Liver (tissue), 9 donors: Measurements from ENCODE around the gene TMEM163. TPM values are rescaled to one million over a fixed set of nuclear protein-coding genes. Genes with fewer than 3 reads are reported as not detected.

ENCODE experiments used
- DNase-seq: peaks from one replicate; pipeline ENCODE4 v3.0.0-alpha.2; 2017; ENCODE audit warnings: low spot score
- H3K27ac ChIP-seq, 2 donors: one replicate each; pipeline ENCODE4 v1.7.0; 2013; ENCODE audit warnings: inconsistent platforms in 2 of 2, low read length in 2 of 2, control low read depth in 1 of 2, low read depth in 1 of 2, mild to moderate bottlenecking in 1 of 2
- H3K27me3 ChIP-seq, 4 donors: one replicate each; pipeline versions ENCODE4 v1.6.1 to v1.7.0; 2013; ENCODE audit warnings: low read length in 3 of 4, inconsistent platforms in 1 of 4, mild to moderate bottlenecking in 1 of 4, moderate library complexity in 1 of 4; ENCODE audit not compliant: control insufficient read depth in 4 of 4, insufficient read depth in 4 of 4
- H3K36me3 ChIP-seq, 4 donors: one replicate each; pipeline versions ENCODE4 v1.6.1 to v1.7.0; 2013; ENCODE audit warnings: low read length in 3 of 4, mild to moderate bottlenecking in 3 of 4, low read depth in 1 of 4, moderate library complexity in 1 of 4; ENCODE audit not compliant: control insufficient read depth in 4 of 4, insufficient read depth in 3 of 4
- H3K4me1 ChIP-seq, 4 donors: one replicate each; pipeline versions ENCODE4 v1.6.1 to v1.7.0; 2013; ENCODE audit warnings: low read length in 3 of 4, mild to moderate bottlenecking in 3 of 4, moderate library complexity in 1 of 4; ENCODE audit not compliant: control insufficient read depth in 4 of 4, insufficient read depth in 4 of 4
- H3K4me3 ChIP-seq, 3 donors: one replicate each; pipeline versions ENCODE4 v1.6.1 to v1.7.0; 2013; ENCODE audit warnings: low read length in 3 of 3, control low read depth in 1 of 3, low read depth in 1 of 3, mild to moderate bottlenecking in 1 of 3
- H3K9ac ChIP-seq, 2 donors: one replicate each; pipeline ENCODE4 v1.7.0; 2013; ENCODE audit warnings: low read length in 2 of 2, mild to moderate bottlenecking in 2 of 2, moderate library complexity in 2 of 2, control low read depth in 1 of 2, low read depth in 1 of 2
- H3K9me3 ChIP-seq, 4 donors: one replicate each; pipeline versions ENCODE4 v1.6.1 to v1.7.0; 2013; ENCODE audit warnings: low read length in 3 of 4; ENCODE audit not compliant: control insufficient read depth in 4 of 4
- ATF3 ChIP-seq: IDR thresholded peaks from 2 replicates; pipeline ENCODE4 v1.6.1; 2016; ENCODE audit warnings: antibody characterized with exemption
- CTCF ChIP-seq: fragments of 150-350 bp; IDR thresholded peaks from 2 replicates; pipeline ENCODE4 v1.5.1; 2017; ENCODE audit warnings: improper control_type of control experiment, low read depth, low read length; ENCODE audit not compliant: missing input control
- FOXA1 ChIP-seq: IDR thresholded peaks from 2 replicates; pipeline ENCODE4 v1.6.1; 2016; ENCODE audit warnings: antibody characterized with exemption
- HNF4A ChIP-seq, 2 donors: conservative IDR thresholded peaks; 2 replicates each; pipeline ENCODE4 v1.6.1; 2016; ENCODE audit warnings: antibody characterized with exemption in 2 of 2, mild to moderate bottlenecking in 2 of 2
- JUND ChIP-seq, 2 donors: IDR thresholded peaks; 2 replicates each; pipeline ENCODE4 v1.6.1; 2016; ENCODE audit warnings: antibody characterized with exemption in 2 of 2
- NR2F2 ChIP-seq: IDR thresholded peaks from 2 replicates; pipeline ENCODE4 v1.6.1; 2016; ENCODE audit warnings: antibody characterized with exemption
- RXRA ChIP-seq, 2 donors: IDR thresholded peaks; 2 replicates each; pipeline ENCODE4 v1.6.1; 2017 to 2018; ENCODE audit warnings: antibody characterized with exemption in 2 of 2, mild to moderate bottlenecking in 1 of 2
- TAF1 ChIP-seq: conservative IDR thresholded peaks from 2 replicates; pipeline ENCODE4 v1.6.1; 2016; ENCODE audit warnings: antibody characterized with exemption, mild to moderate bottlenecking
- YY1 ChIP-seq: IDR thresholded peaks from 2 replicates; pipeline ENCODE4 v1.6.1; 2016; ENCODE audit warnings: antibody characterized with exemption, mild to moderate bottlenecking
- WGBS: extraction: QIAGEN DNeasy Blood & Tissue Kit; methylation state at CpG from one replicate; pipeline ENCODE4 v1.1.7; 2013; 5-methylcytosine and 5-hydroxymethylcytosine counted together
- polyA plus RNA-seq, 2 donors: library from polyadenylated mRNA; stranded (reverse) in 1 of 2; unstranded in 1 of 2; fragments of 200-250 nt in 1 of 2; fragments of >200 nt in 1 of 2; fragmentation: Nextera tagmentation in 1 of 2; extraction: Ambion mirVana in 1 of 2; gene quantifications; one replicate each; pipeline versions ENCODE4 v1.2.1 to v1.2.3, GENCODE V29; 2013 to 2015
- total RNA-seq, 2 donors: library from RNA; depleted of rRNA; stranded (reverse); fragments of >200 nt; gene quantifications; one replicate each; pipeline ENCODE4 v1.2.3, GENCODE V29; 2014
- TF ChIP-seq, protein P1 (sequence below): IDR thresholded peaks from 2 replicates; pipeline ENCODE4 v1.6.1; 2016; ENCODE audit warnings: antibody characterized with exemption
- TF ChIP-seq, protein P2 (sequence below): IDR thresholded peaks from 2 replicates; pipeline ENCODE4 v1.6.1; 2016; ENCODE audit warnings: antibody characterized with exemption, mild to moderate bottlenecking
- donor health status: healthy.
- donor health status: healthy.
- donor health status: healthy.
- donor health status: healthy.
- donor health status: healthy.

The TMEM163 gene
- total and polyA plus RNA-seq, 4 donors: 0.08 to 0.48 (median 0.25) TPM

GRCh38 chr2:134689315-134689714 is 29.5 kb downstream of the TMEM163 start (continued):
- no peak for TF ChIP-seq CTCF
- TF ChIP-seq TAF1: no peak
- no peak for TF ChIP-seq RXRA (IDR thresholded peaks at IDR 0.05)
- no peak for TF ChIP-seq ATF3
- no peak for TF ChIP-seq NR2F2
- no peak for TF ChIP-seq FOXA1

DNA sequence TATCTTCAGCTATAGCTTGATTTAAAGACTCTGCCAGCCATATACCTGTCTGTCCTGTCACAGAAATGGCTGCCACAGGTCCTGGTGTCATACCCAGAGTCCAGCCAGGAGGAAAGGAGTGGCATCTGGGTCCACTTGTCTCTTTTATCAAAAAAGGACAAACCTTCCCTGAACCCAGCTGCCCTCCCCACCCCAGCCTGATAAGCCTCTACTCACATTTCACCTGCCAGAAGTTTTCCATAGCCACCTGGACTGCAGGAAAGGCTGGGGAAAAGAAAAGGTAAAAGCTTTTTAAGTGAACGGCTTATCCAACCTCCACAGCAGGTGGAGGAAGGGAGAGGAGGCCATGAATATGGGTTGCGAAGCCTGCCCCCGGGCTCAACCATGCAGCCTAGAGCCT is 32.8 kb downstream of the TMEM163 start:
- no peak overlapping the region for H3K4me3 ChIP-seq
- H3K27me3 ChIP-seq: no peaks in the 10 kb centered on the region
- no peaks in the 10 kb centered on the region for H3K4me1 ChIP-seq
- H3K9me3 ChIP-seq: no peaks in the 10 kb centered on the region
- no peaks in the 10 kb centered on the region for H3K36me3 ChIP-seq
- TF ChIP-seq, protein P1, sequence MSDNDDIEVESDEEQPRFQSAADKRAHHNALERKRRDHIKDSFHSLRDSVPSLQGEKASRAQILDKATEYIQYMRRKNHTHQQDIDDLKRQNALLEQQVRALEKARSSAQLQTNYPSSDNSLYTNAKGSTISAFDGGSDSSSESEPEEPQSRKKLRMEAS: no peak
- TF ChIP-seq HNF4A (conservative IDR thresholded peaks at IDR 0.05) (no peak), YY1 (no peak)
- TF ChIP-seq, protein P2, sequence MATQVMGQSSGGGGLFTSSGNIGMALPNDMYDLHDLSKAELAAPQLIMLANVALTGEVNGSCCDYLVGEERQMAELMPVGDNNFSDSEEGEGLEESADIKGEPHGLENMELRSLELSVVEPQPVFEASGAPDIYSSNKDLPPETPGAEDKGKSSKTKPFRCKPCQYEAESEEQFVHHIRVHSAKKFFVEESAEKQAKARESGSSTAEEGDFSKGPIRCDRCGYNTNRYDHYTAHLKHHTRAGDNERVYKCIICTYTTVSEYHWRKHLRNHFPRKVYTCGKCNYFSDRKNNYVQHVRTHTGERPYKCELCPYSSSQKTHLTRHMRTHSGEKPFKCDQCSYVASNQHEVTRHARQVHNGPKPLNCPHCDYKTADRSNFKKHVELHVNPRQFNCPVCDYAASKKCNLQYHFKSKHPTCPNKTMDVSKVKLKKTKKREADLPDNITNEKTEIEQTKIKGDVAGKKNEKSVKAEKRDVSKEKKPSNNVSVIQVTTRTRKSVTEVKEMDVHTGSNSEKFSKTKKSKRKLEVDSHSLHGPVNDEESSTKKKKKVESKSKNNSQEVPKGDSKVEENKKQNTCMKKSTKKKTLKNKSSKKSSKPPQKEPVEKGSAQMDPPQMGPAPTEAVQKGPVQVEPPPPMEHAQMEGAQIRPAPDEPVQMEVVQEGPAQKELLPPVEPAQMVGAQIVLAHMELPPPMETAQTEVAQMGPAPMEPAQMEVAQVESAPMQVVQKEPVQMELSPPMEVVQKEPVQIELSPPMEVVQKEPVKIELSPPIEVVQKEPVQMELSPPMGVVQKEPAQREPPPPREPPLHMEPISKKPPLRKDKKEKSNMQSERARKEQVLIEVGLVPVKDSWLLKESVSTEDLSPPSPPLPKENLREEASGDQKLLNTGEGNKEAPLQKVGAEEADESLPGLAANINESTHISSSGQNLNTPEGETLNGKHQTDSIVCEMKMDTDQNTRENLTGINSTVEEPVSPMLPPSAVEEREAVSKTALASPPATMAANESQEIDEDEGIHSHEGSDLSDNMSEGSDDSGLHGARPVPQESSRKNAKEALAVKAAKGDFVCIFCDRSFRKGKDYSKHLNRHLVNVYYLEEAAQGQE: no peak
- H3K9ac ChIP-seq: no peak overlapping the region
- WGBS: 75% methylated on average over 3 of the region's 3 CpGs
- DNase-seq: no peak
- no peak overlapping the region for H3K27ac ChIP-seq

DNA sequence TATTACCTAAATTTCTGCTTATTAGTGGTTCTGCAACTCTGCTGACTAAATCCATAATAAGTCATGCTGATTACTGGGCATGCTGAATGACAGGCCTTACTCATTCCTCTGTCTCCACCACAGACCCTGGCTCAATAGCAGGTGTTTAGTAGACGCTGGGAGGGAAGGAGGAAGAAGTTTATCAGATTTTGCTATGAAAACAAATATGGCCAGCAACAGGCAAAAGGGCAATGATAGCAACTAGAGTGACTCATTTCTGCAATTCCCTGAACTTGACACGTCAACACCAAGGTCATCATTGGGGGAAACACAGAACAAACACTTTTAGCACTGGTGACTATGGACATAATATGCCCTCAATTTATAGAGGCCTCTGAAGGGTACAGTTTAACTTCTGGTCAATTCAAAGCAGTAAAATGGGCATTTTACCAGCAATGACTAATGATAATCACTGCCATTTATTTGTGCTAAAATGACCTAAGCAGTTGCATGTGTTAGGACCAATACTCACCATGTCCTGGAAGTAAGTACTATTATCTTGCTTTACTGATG is 35.2 kb downstream of the TMEM163 start:
- WGBS: 60% methylated on average over 2 of the region's 2 CpGs
- no peaks in the 10 kb centered on the region for H3K4me1 ChIP-seq
- no peak overlapping the region for H3K9ac ChIP-seq
- TF ChIP-seq JUND (IDR thresholded peaks at IDR 0.05) (peak in 1 of 2 donors; percentile 44), ATF3 (no peak), YY1 (peak; percentile 43), HNF4A (conservative IDR thresholded peaks at IDR 0.05) (peak in 1 of 2 donors; percentile 26)
- DNase-seq: no peak
- no peaks in the 10 kb centered on the region for H3K36me3 ChIP-seq
- no peak overlapping the region for H3K4me3 ChIP-seq
- H3K9me3 ChIP-seq: no peaks in the 10 kb centered on the region
- no peaks in the 10 kb centered on the region for H3K27me3 ChIP-seq
- H3K27ac ChIP-seq: no peak overlapping the region
